K562 (cell line): ENCODE measurements around the gene MYL11. TPM values are rescaled to one million over a fixed set of nuclear protein-coding genes. Genes with fewer than 3 reads are reported as not detected.

ENCODE experiments used
- ATAC-seq: fragments of 200-7000 bp; cut with Tn5 transposase; 3 replicates; pipeline ENCODE4 v1.9.1; 2020; ENCODE audit warnings: moderate library complexity
- BruUV-seq: library from RNA; stranded (reverse); fragments of 400-500 nt; replicated peaks from 2 replicates; lab custom pipeline; 2021; lab: Mats Ljungman, UMichigan
- CTCF ChIA-PET: fragments of 300-600 bp; formaldehyde crosslinking; extraction: SDS; loops from one replicate; lab custom pipeline; 2021; ENCODE audit warnings: low intra/inter-chr PET ratio; lab: Yijun Ruan, JAX
- POLR2A ChIA-PET: fragments of 300-600, 350-650 bp; sonication (Branson Sonifier 250); formaldehyde crosslinking; extraction: SDS; loops from one replicate; lab custom pipeline; 2021; ENCODE audit warnings: antibody characterized with exemption, inconsistent platforms; lab: Yijun Ruan, JAX
- DNase-seq, 4 experiments: peaks; one replicate each; pipeline versions ENCODE4 v3.0.0 to v3.0.0-alpha.2; 2011 to 2018; ENCODE audit warnings: low spot score in 3 of 4, mixed read lengths in 3 of 4; ENCODE audit errors: extremely low read depth in 1 of 4
- FAIRE-seq: peaks from 2 replicates; lab custom pipeline; 2011; peaks lifted over from hg19 to GRCh38; lab: Jason Lieb, UNC
- H2AFZ ChIP-seq: 2 replicates; pipeline ENCODE4 v1.6.0; 2011; ENCODE audit warnings: low read depth, low read length, control low read depth, inconsistent platforms
- H3K27ac ChIP-seq: fragments of 200-600 bp; 3 replicates; pipeline ENCODE4 v1.8.0; 2011; ENCODE audit warnings: low read depth, mild to moderate bottlenecking, control low read depth, inconsistent platforms, low read length, moderate library complexity, mixed read lengths; ENCODE audit errors: extremely low read depth
- H3K27me3 ChIP-seq, 2 experiments: fragments of 300-600 bp in 1 of 2; 2 replicates in 1 of 2; 3 replicates in 1 of 2; pipeline versions ENCODE4 v1.6.0 to v1.8.0; 2011; ENCODE audit warnings: inconsistent platforms in 2 of 2, low read length in 2 of 2, mild to moderate bottlenecking in 1 of 2, mixed read lengths in 1 of 2, moderate library complexity in 1 of 2; ENCODE audit not compliant: control insufficient read depth in 2 of 2, insufficient read depth in 2 of 2
- H3K36me3 ChIP-seq: fragments of 300-600 bp; 3 replicates; pipeline ENCODE4 v1.8.0; 2011; ENCODE audit warnings: mild to moderate bottlenecking, low read length, inconsistent platforms; ENCODE audit not compliant: control insufficient read depth, insufficient read depth
- H3K4me1 ChIP-seq, 2 experiments: fragments of 200-600 bp in 1 of 2; replicated peaks in 1 of 2; 2 replicates in 1 of 2; 3 replicates in 1 of 2; pipeline versions ENCODE4 v1.5.1 to v1.8.0; 2011; ENCODE audit warnings: inconsistent platforms in 2 of 2, low read length in 2 of 2, mild to moderate bottlenecking in 1 of 2, mixed read lengths in 1 of 2, moderate library complexity in 1 of 2; ENCODE audit not compliant: control insufficient read depth in 2 of 2, insufficient read depth in 2 of 2
- H3K4me2 ChIP-seq: 2 replicates; pipeline ENCODE4 v1.6.1; 2011; ENCODE audit warnings: low read length, control low read depth, inconsistent platforms, mixed read lengths; ENCODE audit not compliant: insufficient read depth
- H3K4me3 ChIP-seq: fragments of 200-600 bp; sonication (generic), shearing (Covaris generic); 2 replicates; pipeline ENCODE4 v1.5.1; 2016; ENCODE audit warnings: control low read depth, inconsistent platforms
- H3K79me2 ChIP-seq: fragments of 200-600 bp; 3 replicates; pipeline ENCODE4 v1.8.0; 2011; ENCODE audit warnings: low read length, inconsistent platforms; ENCODE audit not compliant: control insufficient read depth, insufficient read depth
- H3K9ac ChIP-seq, 2 experiments: 2 replicates each; pipeline versions ENCODE4 v1.6.0 to v1.6.1; 2011; ENCODE audit warnings: low read depth in 2 of 2, low read length in 2 of 2, control low read depth in 1 of 2, inconsistent platforms in 1 of 2, mild to moderate bottlenecking in 1 of 2, mixed read lengths in 1 of 2; ENCODE audit not compliant: insufficient read depth in 1 of 2
- H3K9me1 ChIP-seq: one replicate; pipeline ENCODE4 v1.6.0; 2011; ENCODE audit warnings: inconsistent platforms, mild to moderate bottlenecking, low read length, moderate library complexity; ENCODE audit not compliant: control insufficient read depth, insufficient read depth
- H3K9me3 ChIP-seq: replicated peaks from 2 replicates; pipeline ENCODE4 v1.5.1; 2011; ENCODE audit warnings: low read depth, low read length, inconsistent platforms; ENCODE audit not compliant: control insufficient read depth, insufficient read depth
- H4K20me1 ChIP-seq: replicated peaks from 2 replicates; pipeline ENCODE4 v1.6.1; 2011; ENCODE audit warnings: low read length, inconsistent platforms, mixed read lengths; ENCODE audit not compliant: control insufficient read depth, insufficient read depth
- BCOR ChIP-seq: fragments of 450-650 bp; IDR thresholded peaks from 2 replicates; pipeline ENCODE4 v1.6.1; 2016
- CBX1 ChIP-seq: sonication (generic); IDR thresholded peaks from 2 replicates; pipeline ENCODE4 v1.6.1; 2016; ENCODE audit warnings: antibody characterized with exemption, low read depth, mild to moderate bottlenecking
- WGBS: fragments of 100-300 bp; shearing (Covaris generic); methylation state at CpG from one replicate; pipeline ENCODE4 v1.1.6; 2016; ENCODE audit warnings: low coverage, mixed read lengths; ENCODE audit not compliant: insufficient coverage; ENCODE audit errors: missing lambda C conversion rate; 5-methylcytosine and 5-hydroxymethylcytosine counted together
- in situ Hi-C: fragments of 300-500 bp; cut with MboI; formaldehyde crosslinking; loops from 4 replicates; pipeline ENCODE4 v1.15.0; 2018; ENCODE audit warnings: inconsistent platforms, mixed read lengths
- intact Hi-C: fragments of 100-400 bp; cut with micrococcal nuclease; formaldehyde crosslinking; loops from 2 replicates; pipeline ENCODE4 v1.14.2; 2022
- polyA plus RNA-seq, 8 experiments: library from polyadenylated mRNA; depleted of rRNA in 4 of 8; stranded (reverse) in 5 of 8; unstranded in 3 of 8; fragments of >200 nt; fragmentation: Nextera tagmentation in 2 of 8; fragmentation: Illumina TruSeq in 1 of 8; extraction: Ambion mirVana in 2 of 8; extraction: Trizol in 1 of 8; gene quantifications; 2 replicates each; pipeline versions ENCODE4 v1.2.1 to v1.2.3, GENCODE V29; 2011 to 2014; ENCODE audit warnings: inconsistent platforms in 1 of 8, missing spikeins in 1 of 8
- total RNA-seq, 7 experiments: library from RNA; depleted of rRNA in 6 of 7; stranded (reverse); fragments of >200 nt in 6 of 7; fragmentation: Illumina TruSeq in 2 of 7; extraction: Trizol in 2 of 7; gene quantifications; 2 replicates each; pipeline versions ENCODE4 v1.2.1 to v1.2.3, GENCODE V29; 2011 to 2021; ENCODE audit warnings: low replicate concordance in 1 of 7
- TF ChIP-seq, protein P1 (sequence below): sonication (generic); formaldehyde crosslinking; IDR thresholded peaks from 2 replicates; pipeline ENCODE4 v1.8.0; 2022; ENCODE audit warnings: mild to moderate bottlenecking, missing genetic modification reagents

The MYL11 gene
- total and polyA plus RNA-seq, 9 of the 15 experiments (the other 6 are each of a cell fraction or from before 2014, with no cell fraction given) = 0.31 to 1.5 (median 0.73) TPM; not detected in 4

DNA sequence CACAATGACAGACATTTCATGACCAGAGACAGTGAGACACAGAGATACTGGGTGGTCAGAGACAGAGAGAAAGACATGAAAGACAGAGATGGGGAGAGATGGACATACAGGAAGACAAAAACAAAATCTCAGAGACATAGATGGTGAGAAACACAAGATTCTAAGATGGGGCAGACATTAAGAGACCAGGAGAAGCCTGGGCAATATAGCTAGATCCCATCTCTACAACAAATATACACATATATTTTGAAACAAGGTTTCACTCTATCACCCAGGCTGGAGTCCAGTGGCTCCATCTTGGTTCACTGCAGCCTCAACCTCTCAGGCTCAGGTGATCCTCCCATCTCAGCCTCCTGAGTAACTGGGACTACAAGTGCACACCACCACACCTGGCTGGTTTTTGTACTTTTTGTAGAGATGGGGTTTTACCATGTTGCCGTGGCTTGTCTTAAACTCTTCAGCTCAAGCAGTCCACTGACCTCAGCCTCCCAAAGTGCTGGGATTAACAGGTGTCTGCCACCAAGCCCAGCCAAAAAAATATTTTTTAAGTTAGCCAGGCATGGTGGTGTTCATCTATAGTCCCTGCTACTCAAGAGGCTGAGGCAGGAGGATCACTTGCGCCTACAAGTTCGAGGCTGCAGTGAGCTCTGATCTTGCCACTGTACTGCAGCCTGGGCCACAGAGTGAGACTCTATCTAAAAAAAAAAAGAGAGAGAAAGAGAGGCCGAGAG lies 5.6 kb downstream of the MYL11 start:
- TF ChIP-seq BCOR = no peak; the same call in 1 of the 2 replicates
- TF ChIP-seq CBX1 = no peak
- TF ChIP-seq, protein P1, sequence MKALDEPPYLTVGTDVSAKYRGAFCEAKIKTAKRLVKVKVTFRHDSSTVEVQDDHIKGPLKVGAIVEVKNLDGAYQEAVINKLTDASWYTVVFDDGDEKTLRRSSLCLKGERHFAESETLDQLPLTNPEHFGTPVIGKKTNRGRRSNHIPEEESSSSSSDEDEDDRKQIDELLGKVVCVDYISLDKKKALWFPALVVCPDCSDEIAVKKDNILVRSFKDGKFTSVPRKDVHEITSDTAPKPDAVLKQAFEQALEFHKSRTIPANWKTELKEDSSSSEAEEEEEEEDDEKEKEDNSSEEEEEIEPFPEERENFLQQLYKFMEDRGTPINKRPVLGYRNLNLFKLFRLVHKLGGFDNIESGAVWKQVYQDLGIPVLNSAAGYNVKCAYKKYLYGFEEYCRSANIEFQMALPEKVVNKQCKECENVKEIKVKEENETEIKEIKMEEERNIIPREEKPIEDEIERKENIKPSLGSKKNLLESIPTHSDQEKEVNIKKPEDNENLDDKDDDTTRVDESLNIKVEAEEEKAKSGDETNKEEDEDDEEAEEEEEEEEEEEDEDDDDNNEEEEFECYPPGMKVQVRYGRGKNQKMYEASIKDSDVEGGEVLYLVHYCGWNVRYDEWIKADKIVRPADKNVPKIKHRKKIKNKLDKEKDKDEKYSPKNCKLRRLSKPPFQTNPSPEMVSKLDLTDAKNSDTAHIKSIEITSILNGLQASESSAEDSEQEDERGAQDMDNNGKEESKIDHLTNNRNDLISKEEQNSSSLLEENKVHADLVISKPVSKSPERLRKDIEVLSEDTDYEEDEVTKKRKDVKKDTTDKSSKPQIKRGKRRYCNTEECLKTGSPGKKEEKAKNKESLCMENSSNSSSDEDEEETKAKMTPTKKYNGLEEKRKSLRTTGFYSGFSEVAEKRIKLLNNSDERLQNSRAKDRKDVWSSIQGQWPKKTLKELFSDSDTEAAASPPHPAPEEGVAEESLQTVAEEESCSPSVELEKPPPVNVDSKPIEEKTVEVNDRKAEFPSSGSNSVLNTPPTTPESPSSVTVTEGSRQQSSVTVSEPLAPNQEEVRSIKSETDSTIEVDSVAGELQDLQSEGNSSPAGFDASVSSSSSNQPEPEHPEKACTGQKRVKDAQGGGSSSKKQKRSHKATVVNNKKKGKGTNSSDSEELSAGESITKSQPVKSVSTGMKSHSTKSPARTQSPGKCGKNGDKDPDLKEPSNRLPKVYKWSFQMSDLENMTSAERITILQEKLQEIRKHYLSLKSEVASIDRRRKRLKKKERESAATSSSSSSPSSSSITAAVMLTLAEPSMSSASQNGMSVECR (CRISPR knock-in tag) = 0 out of 2 replicates have a peak, but pooled peaks have one; percentile 1
- in situ Hi-C loops = no loop called here
- BruUV-seq = no TSS peak
- ATAC-seq (no peak), DNase-seq (no peak), FAIRE-seq (no peak)
- 81% methylated on average over 4 of the region's 4 CpGs for WGBS
- ChIA-PET CTCF (no interaction called here), POLR2A (interaction anchor here (1.4 kb wide), 1 partner anchor 8 kb away, joined by 3 read pairs; no protein-coding TSS in a partner anchor)
- peaks cover 16% of the 10 kb centered on the region for H3K79me2 ChIP-seq
- H2AFZ ChIP-seq = no peak overlapping the region
- H3K9me3 ChIP-seq = no peaks in the 10 kb centered on the region
- H3K36me3 ChIP-seq = peaks cover 7% of the 10 kb centered on the region; the same call in 1 of the 3 replicates
- H3K9me1 ChIP-seq = no peaks in the 10 kb centered on the region
- no peaks in the 10 kb centered on the region for H3K27me3 ChIP-seq
- no peak overlapping the region for H3K4me3 ChIP-seq
- no peak overlapping the region; a peak in 1 of 4 replicates for H3K9ac ChIP-seq
- H3K27ac ChIP-seq = peak overlapping the region; percentile 91; the same call in 2 of the 3 replicates
- peak overlapping the region; percentile 4; the same call in 1 of the 2 replicates for H3K4me2 ChIP-seq
- H4K20me1 ChIP-seq = no peaks in the 10 kb centered on the region
- intact Hi-C loops = loop anchor here (2.0 kb wide), 1 partner anchor 15 kb away; the partner anchor contains the start of gene ZNF48
- H3K4me1 ChIP-seq = peaks cover 46 to 62% of the 10 kb centered on the region in 2 experiments
